ENCODE data around the gene TEX261. TPM values are rescaled to one million over a fixed set of nuclear protein-coding genes. Genes with fewer than 3 reads are reported as not detected.

Gene TEX261
- total and polyA plus RNA-seq, 2 donors from 2014 or later: 35.9 to 56.1 TPM

- no peaks in the 10 kb centered on the region for H3K36me3 ChIP-seq (ENCODE audit: control insufficient read depth in 2 of 3, insufficient read depth in 3 of 3, low read length in 3 of 3)
- H3K9me3 ChIP-seq (ENCODE audit: control insufficient read depth in 2 of 3, insufficient read depth in 1 of 3, low read length in 3 of 3): no peaks in the 10 kb centered on the region
- intact Hi-C loops (cut with DNase I): no loop called here
- no peak for TF ChIP-seq CTCF (IDR thresholded peaks at IDR 0.05; ENCODE audit: borderline replicate concordance, extremely low read depth, insufficient read depth)
- H3K9ac ChIP-seq (ENCODE audit: low read length in 3 of 3): peak overlapping the region in 2 of 3 donors; percentile 5 to 37
- peaks cover 2% of the 10 kb centered on the region for H3K27me3 ChIP-seq (ENCODE audit: control insufficient read depth, insufficient read depth, low read length)
- H3K4me1 ChIP-seq (ENCODE audit: control insufficient read depth in 2 of 3, insufficient read depth in 2 of 3, low read depth in 1 of 3, low read length in 3 of 3): peaks cover 0 to 4% (median 0%) of the 10 kb centered on the region in 3 donors
- peak overlapping the region; percentile 56 to 68 (median 57) for H3K4me3 ChIP-seq (ENCODE audit: low read length in 3 of 3)
- H3K27ac ChIP-seq (ENCODE audit: low read depth in 2 of 2, low read length in 2 of 2): peak overlapping the region; percentile 30 to 85
- no peak for FAIRE-seq
- DNase-seq: no peak
Observed at GRCh38 chr2:70936165-70936978, 58.3 kb downstream of the TEX261 start.

Other genes with a start within 250 kb of the TEX261 start
- gene ADD2, start 226.7 kb downstream of the TEX261 start, total RNA-seq: 2.9 TPM
- not detected for gene ADD2, start 226.7 kb downstream of the TEX261 start, polyA plus RNA-seq (ENCODE audit: insufficient read depth, low read depth, low replicate concordance)
- not detected for gene FIGLA, start 204.2 kb downstream of the TEX261 start, total RNA-seq
- not detected for gene FIGLA, start 204.2 kb downstream of the TEX261 start, polyA plus RNA-seq (ENCODE audit: insufficient read depth, low read depth, low replicate concordance)
- 0.72 TPM for gene CLEC4F, start 174.3 kb downstream of the TEX261 start, total RNA-seq
- gene CLEC4F, start 174.3 kb downstream of the TEX261 start, polyA plus RNA-seq (ENCODE audit: insufficient read depth, low read depth, low replicate concordance): not detected
- 0.66 TPM for gene CD207, start 159.1 kb downstream of the TEX261 start, total RNA-seq
- not detected for gene CD207, start 159.1 kb downstream of the TEX261 start, polyA plus RNA-seq (ENCODE audit: insufficient read depth, low read depth, low replicate concordance)
- gene VAX2, start 94.3 kb downstream of the TEX261 start, total RNA-seq: 2.6 TPM
- gene VAX2, start 94.3 kb downstream of the TEX261 start, polyA plus RNA-seq (ENCODE audit: insufficient read depth, low read depth, low replicate concordance): 0.71 TPM
- 37.9 TPM for gene ATP6V1B1, start 59.0 kb downstream of the TEX261 start, total RNA-seq
- 400 TPM for gene ATP6V1B1, start 59.0 kb downstream of the TEX261 start, polyA plus RNA-seq (ENCODE audit: insufficient read depth, low read depth, low replicate concordance)
- gene ANKRD53, start 16.2 kb downstream of the TEX261 start, total RNA-seq: 1.3 TPM
- 2.1 TPM for gene ANKRD53, start 16.2 kb downstream of the TEX261 start, polyA plus RNA-seq (ENCODE audit: insufficient read depth, low read depth, low replicate concordance)
- 113 TPM for gene NAGK, start 73.8 kb upstream of the TEX261 start, total RNA-seq
- 102 TPM for gene NAGK, start 73.8 kb upstream of the TEX261 start, polyA plus RNA-seq (ENCODE audit: insufficient read depth, low read depth, low replicate concordance)
- gene MCEE, start 135.4 kb upstream of the TEX261 start, total RNA-seq: 20.3 TPM
- gene MCEE, start 135.4 kb upstream of the TEX261 start, polyA plus RNA-seq (ENCODE audit: insufficient read depth, low read depth, low replicate concordance): 29.0 TPM
- 32.3 TPM for gene MPHOSPH10, start 135.8 kb upstream of the TEX261 start, total RNA-seq
- 14.6 TPM for gene MPHOSPH10, start 135.8 kb upstream of the TEX261 start, polyA plus RNA-seq (ENCODE audit: insufficient read depth, low read depth, low replicate concordance)
- 9.3 TPM for gene PAIP2B, start 232.2 kb upstream of the TEX261 start, total RNA-seq
- gene PAIP2B, start 232.2 kb upstream of the TEX261 start, polyA plus RNA-seq (ENCODE audit: insufficient read depth, low read depth, low replicate concordance): 10.6 TPM

Data from kidney (tissue), 14 donors.